ENCODE measurements around the gene KCNQ1. TPM values are rescaled to one million over a fixed set of nuclear protein-coding genes. Genes with fewer than 3 reads are reported as not detected.

The KCNQ1 gene
- total and polyA plus RNA-seq, 2 experiments from 2014 or later: not detected

DNA sequence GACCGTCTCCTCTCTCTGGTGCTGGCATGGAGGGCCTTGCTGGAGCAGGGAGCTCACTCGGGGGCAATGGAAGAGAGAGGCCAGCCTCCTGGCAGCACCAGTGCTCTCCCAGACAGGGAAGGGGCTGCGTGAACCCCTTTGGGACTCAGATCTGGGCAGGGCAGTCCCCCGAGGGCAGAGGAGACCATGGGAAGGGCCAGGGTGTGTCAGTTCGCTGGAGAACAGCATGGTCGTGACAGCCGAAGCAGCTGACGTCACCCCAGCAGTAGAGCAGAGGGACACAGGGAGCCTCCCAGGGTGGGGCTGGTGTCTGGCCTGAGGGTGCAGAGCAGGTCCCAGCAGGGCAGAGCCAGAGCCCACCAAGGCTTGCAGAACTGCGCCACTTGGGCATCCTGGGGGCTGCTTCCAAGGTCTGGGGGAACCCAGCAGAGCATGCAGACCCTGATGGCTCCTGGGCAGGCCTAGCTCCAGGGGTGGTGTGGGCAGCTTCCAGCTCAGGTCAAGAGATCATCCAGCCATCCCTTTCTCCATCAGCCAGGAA lies 326.0 kb downstream of the KCNQ1 start:
- Histone ChIP-seq H3K4me2 (ENCODE audit: unreplicated experiment) (no peak overlapping the region), H3K4me3 (no peak overlapping the region), H3K4me1 (ENCODE audit: insufficient read depth) (peaks cover 3% of the 10 kb centered on the region; the same call in 1 of the 2 replicates), H3K79me2 (ENCODE audit: insufficient read depth) (no peaks in the 10 kb centered on the region), H3K9ac (no peak overlapping the region), H3K27ac (no peak overlapping the region), H3K36me3 (ENCODE audit: low read depth) (no peaks in the 10 kb centered on the region), H3K9me2 (ENCODE audit: insufficient read depth) (no peaks in the 10 kb centered on the region), H2AFZ (no peak overlapping the region), H3K9me3 (ENCODE audit: low read depth) (no peaks in the 10 kb centered on the region), H3F3A (ENCODE audit: insufficient read depth) (no peaks in the 10 kb centered on the region), H4K20me1 (ENCODE audit: insufficient read depth) (no peaks in the 10 kb centered on the region), H3K27me3 (replicated peaks; ENCODE audit: insufficient read depth) (peaks cover 21% of the 10 kb centered on the region)
- TF ChIP-seq EZH2phosphoT487 (IDR thresholded peaks at IDR 0.05; ENCODE audit: insufficient read depth, low read depth): no peak
- TF ChIP-seq EZH2 (IDR thresholded peaks at IDR 0.05; ENCODE audit: insufficient read depth, poor library complexity, severe bottlenecking): no peak
- in situ Hi-C loops (cut with MboI): no loop called here
- no peak for DNase-seq
- 66 to 82% methylated on average over 8 to 9 of the region's 9 CpGs for WGBS, 2 experiments (ENCODE audit: low coverage in 1 of 2, low lambda C conversion rate in 2 of 2, missing lambda C conversion rate in 2 of 2)

DNA sequence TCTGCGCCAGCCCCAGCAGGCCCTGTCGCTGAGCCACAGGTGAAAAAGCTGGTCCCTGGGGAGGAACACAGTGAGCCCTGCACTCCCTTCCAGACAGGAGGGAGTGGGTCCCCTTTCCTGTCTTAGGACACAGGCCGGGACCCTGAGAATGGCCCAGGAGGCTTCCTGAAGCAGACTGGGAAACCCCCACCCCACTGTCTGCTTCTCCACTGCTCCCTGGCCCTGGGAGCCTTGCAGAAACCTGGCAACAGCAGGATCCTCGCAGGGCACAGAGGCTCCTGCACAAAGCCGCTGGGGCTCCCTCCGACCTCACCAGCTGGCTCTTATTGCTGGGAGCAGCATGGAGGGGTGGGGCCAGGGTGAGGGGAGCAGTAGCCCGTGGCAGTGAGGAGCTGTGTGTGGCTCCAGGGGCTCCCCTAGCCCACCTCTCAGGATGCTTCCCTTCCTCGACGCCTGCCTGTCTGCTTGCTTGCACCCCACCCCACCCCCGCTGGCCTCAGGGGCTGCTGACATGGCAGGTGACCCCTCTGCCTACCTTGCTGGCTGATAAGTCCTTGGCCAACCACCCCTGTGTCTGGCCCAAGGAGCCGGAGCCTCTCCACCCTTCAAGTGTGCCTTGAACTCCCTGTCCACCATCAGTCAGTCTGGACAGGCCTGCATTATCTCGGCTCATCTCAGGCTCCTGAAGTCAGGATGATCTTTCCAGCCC lies 327.1 kb downstream of the KCNQ1 start:
- H3K79me2 ChIP-seq (ENCODE audit: insufficient read depth): no peaks in the 10 kb centered on the region
- H3K4me1 ChIP-seq (ENCODE audit: insufficient read depth): peaks cover 3% of the 10 kb centered on the region; the same call in 1 of the 2 replicates
- TF ChIP-seq EZH2 (IDR thresholded peaks at IDR 0.05; ENCODE audit: insufficient read depth, poor library complexity, severe bottlenecking) (no peak), EZH2phosphoT487 (IDR thresholded peaks at IDR 0.05; ENCODE audit: insufficient read depth, low read depth) (no peak)
- no peaks in the 10 kb centered on the region for H4K20me1 ChIP-seq (ENCODE audit: insufficient read depth)
- peaks cover 21% of the 10 kb centered on the region for H3K27me3 ChIP-seq (replicated peaks; ENCODE audit: insufficient read depth)
- H2AFZ ChIP-seq: no peak overlapping the region
- H3K9me3 ChIP-seq (ENCODE audit: low read depth): no peaks in the 10 kb centered on the region
- no peak overlapping the region for H3K4me3 ChIP-seq
- H3K36me3 ChIP-seq (ENCODE audit: low read depth): no peaks in the 10 kb centered on the region
- H3K4me2 ChIP-seq (ENCODE audit: unreplicated experiment): no peak overlapping the region
- no peak overlapping the region for H3K27ac ChIP-seq
- in situ Hi-C loops (cut with MboI): no loop called here
- H3F3A ChIP-seq (ENCODE audit: insufficient read depth): no peaks in the 10 kb centered on the region
- H3K9ac ChIP-seq: no peak overlapping the region
- WGBS, 2 experiments (ENCODE audit: low coverage in 1 of 2, low lambda C conversion rate in 2 of 2, missing lambda C conversion rate in 2 of 2): 69 to 71% methylated on average over 11 to 12 of the region's 12 CpGs
- no peak for DNase-seq
- no peaks in the 10 kb centered on the region for H3K9me2 ChIP-seq (ENCODE audit: insufficient read depth)

DNA sequence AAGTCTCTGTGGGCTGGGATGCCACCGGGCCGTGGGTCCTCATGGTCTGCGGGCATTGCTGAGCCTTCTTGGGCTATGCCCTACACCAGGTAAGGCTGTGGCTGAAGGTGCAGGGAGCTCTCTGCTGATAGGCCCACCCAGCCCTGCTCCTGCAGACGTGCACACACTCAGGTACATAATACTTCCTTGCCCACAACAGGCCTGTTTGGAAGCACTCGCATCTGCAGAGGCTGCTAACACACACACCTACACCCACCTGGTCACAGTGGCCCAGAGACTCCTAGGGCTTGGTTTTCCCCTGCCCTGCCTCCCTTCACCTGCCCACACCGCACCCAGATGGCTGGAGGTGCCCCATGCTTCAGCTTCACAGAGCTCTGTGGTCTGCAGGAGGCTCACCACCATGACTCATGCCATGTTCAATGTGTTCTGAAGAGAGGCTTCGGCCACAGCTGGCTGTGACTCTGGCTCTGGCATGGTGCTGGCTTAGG lies 327.8 kb downstream of the KCNQ1 start:
- H3K9me3 ChIP-seq (ENCODE audit: low read depth): no peaks in the 10 kb centered on the region
- peaks cover 3% of the 10 kb centered on the region; the same call in 1 of the 2 replicates for H3K4me1 ChIP-seq (ENCODE audit: insufficient read depth)
- in situ Hi-C loops (cut with MboI): no loop called here
- H3K36me3 ChIP-seq (ENCODE audit: low read depth): no peaks in the 10 kb centered on the region
- TF ChIP-seq EZH2phosphoT487 (IDR thresholded peaks at IDR 0.05; ENCODE audit: insufficient read depth, low read depth) (no peak), EZH2 (IDR thresholded peaks at IDR 0.05; ENCODE audit: insufficient read depth, poor library complexity, severe bottlenecking) (no peak)
- no peak overlapping the region for H2AFZ ChIP-seq
- no peak overlapping the region for H3K9ac ChIP-seq
- H3K27ac ChIP-seq: no peak overlapping the region
- H3K4me3 ChIP-seq: no peak overlapping the region
- no peaks in the 10 kb centered on the region for H4K20me1 ChIP-seq (ENCODE audit: insufficient read depth)
- no peak overlapping the region for H3K4me2 ChIP-seq (ENCODE audit: unreplicated experiment)
- WGBS, 2 experiments (ENCODE audit: low coverage in 1 of 2, low lambda C conversion rate in 2 of 2, missing lambda C conversion rate in 2 of 2): 62 to 68% methylated on average over 7 of the region's 7 CpGs
- peak; percentile 74 for DNase-seq
- peaks cover 17% of the 10 kb centered on the region for H3K27me3 ChIP-seq (replicated peaks; ENCODE audit: insufficient read depth)
- H3F3A ChIP-seq (ENCODE audit: insufficient read depth): no peaks in the 10 kb centered on the region
- H3K9me2 ChIP-seq (ENCODE audit: insufficient read depth): no peaks in the 10 kb centered on the region
- H3K79me2 ChIP-seq (ENCODE audit: insufficient read depth): no peaks in the 10 kb centered on the region

DNA sequence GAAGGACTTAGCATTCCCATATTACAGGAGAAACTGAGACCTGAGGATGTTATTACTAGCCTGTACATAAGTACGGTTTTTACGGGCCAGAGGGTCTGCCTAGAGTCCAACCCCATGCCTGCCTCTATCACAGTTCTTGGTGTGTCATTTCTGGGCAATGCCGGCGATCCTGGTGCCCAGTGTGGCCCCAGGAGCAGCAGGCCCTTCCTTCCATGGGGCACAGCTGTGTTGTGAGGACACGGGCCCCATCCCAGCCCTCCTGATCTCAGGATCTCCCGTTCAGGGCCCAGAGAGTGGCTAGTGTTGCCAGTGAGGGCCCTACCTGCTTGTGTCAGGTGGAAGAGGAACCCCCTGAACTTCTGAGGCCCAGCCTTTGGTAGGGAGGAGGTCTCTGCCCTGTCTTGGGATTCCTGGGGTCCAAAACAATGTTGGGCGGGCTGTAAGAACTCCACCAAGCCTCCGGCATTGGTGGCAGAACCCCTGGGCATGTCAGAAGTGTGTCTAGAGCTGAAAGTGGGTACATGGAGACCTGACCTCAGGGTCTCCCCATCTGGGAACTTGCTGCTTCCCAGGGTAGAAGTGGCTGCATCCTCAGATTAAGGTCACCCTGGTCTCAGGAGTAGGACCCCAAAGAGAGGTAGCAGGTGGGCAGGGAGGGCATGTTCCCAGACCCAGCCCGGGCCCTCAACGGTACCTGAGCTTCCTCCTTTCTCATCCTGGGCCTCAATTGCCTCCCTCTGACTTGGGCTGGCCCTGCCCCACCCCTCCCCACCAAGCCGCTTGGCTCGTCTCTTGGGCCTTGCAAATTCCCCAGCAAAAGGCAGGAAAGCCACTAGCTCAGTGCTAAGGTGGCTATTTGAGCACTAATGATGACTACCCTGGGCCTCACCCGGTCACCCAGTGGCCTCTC lies 329.6 kb downstream of the KCNQ1 start:
- no peak overlapping the region for H2AFZ ChIP-seq
- H3K4me2 ChIP-seq (ENCODE audit: unreplicated experiment): no peak overlapping the region
- in situ Hi-C loops (cut with MboI): no loop called here
- H3F3A ChIP-seq (ENCODE audit: insufficient read depth): no peaks in the 10 kb centered on the region
- H3K79me2 ChIP-seq (ENCODE audit: insufficient read depth): no peaks in the 10 kb centered on the region
- no peak for TF ChIP-seq EZH2phosphoT487 (IDR thresholded peaks at IDR 0.05; ENCODE audit: insufficient read depth, low read depth)
- no peak for TF ChIP-seq EZH2 (IDR thresholded peaks at IDR 0.05; ENCODE audit: insufficient read depth, poor library complexity, severe bottlenecking)
- 71% methylated on average over 13 of the region's 13 CpGs for WGBS, 2 experiments (ENCODE audit: low coverage in 1 of 2, low lambda C conversion rate in 2 of 2, missing lambda C conversion rate in 2 of 2)
- no peak overlapping the region for H3K27ac ChIP-seq
- no peaks in the 10 kb centered on the region for H4K20me1 ChIP-seq (ENCODE audit: insufficient read depth)
- no peaks in the 10 kb centered on the region for H3K9me2 ChIP-seq (ENCODE audit: insufficient read depth)
- peaks cover 17% of the 10 kb centered on the region for H3K27me3 ChIP-seq (replicated peaks; ENCODE audit: insufficient read depth)
- H3K36me3 ChIP-seq (ENCODE audit: low read depth): no peaks in the 10 kb centered on the region
- no peak overlapping the region for H3K4me3 ChIP-seq
- H3K9ac ChIP-seq: no peak overlapping the region
- DNase-seq: no peak
- H3K9me3 ChIP-seq (ENCODE audit: low read depth): no peaks in the 10 kb centered on the region
- H3K4me1 ChIP-seq (ENCODE audit: insufficient read depth): 0 out of 2 replicates have a peak, but pooled peaks cover 3% of the 10 kb centered on the region
